GM19397 (cell line): ENCODE data around the gene SCD5.

Experiments
- ATAC-seq: cut with Tn5 transposase; IDR thresholded peaks from one replicate; pipeline ENCODE4 v1.9.1; 2021; ENCODE audit warnings: mild to moderate bottlenecking, moderate library complexity; ENCODE audit not compliant: unreplicated experiment

The SCD5 gene

DNA sequence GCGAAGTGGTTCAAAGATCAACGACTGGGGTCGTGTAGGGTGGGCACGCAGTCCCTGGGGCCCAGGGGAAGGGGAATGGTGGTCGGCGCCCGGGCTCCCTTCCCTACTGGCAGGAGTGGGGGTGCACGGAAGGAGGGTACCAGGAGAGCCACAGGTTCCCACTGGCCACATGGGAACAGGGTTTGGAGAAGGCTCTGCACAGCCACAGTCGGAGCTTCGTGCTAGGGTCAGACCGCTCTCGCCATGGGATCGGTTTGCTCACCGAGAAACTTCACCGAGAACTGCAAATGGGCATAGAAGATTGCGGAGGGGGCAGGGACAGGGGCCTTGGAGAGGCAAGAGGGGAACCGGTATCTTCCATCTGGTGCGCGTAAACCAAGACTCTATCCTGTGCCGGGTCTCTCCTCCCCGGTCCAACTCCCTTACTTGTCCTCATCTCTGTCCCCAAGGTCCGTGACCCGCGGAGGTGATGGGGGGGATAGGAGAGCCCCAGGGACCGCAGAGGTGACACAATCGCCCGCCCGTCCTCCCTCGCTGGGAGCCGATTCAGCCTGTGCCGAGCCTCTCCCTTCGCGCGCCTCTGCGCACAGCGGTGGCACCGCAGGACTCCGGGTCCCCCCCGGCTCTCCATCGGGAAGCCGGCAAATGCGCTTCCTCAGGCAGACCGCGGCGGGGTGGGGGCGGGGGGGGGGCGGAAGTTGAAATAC is 1.0 kb downstream of the SCD5 start:
- ATAC-seq, result no peak

- ATAC-seq, result no peak
Measured at GRCh38 chr4:82797040-82797404, 1.6 kb downstream of the SCD5 start.

- no peak for ATAC-seq
Measured at GRCh38 chr4:82792912-82793649, 5.5 kb downstream of the SCD5 start.

GRCh38 chr4:82791179-82791578 is 7.4 kb downstream of the SCD5 start:
- no peak for ATAC-seq

DNA sequence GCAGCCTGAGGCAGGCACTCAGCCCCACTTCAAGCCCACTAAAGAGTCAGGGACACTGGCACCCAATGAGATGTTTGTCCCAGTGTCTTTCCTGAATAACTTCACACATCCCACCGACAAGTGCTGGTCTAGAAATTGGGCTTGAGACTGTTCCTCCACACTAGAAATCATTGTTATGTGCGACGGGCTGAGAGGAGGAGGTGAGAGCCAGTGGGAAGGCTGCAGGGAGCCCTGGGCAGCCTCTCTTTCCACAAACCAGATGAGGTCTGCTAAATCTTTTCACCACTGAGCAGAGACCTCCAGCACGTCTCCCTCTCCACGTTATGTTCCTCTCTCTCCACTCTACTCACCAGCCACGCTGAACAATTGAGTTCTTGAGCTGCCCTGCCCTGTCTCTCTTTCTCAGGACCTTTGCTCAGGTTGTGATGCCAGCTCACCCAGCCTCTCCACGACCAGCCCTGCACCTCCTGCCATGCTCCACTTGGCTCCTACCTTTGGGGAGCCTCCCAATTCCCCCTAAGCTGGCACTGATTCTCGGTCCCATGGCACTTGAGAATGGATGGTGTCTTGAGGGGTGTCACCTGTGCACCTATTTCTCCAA is 8.4 kb downstream of the SCD5 start:
- no peak for ATAC-seq

DNA sequence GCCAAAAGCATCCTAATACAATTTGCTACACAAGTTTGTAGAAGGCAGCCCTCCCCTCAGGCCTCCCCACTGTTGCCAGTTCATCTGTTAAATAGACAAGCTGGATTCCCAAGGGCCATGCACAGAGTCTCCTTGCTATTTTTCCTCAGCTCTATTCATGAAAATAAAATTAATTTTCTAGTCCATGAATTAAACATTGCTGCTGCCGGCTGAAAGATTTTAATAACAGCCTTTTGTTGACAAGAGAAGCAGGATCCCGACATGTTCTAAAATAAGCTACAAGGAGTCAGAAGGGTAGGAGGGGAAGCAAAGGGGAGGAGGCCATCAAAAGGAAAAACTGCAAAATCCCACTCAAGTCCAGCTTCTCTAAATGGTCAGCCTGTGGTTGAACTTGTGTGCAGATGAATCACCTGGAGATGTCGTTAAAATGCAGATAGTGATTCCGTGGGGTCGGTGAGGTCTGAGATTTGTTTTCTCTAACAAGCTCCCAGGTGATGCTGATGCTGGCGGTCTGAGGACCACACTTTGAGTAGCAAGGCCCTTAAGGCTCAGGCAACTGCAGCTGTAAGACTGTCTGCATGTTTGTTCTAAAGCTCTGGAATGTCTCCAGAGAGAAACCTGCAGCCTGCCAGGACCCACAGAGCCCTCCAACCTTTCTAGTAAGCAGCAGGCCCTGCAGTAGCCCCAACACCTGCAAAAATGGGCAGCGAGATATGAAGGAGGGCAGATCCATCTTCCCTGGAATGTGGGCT is 9.4 kb downstream of the SCD5 start:
- no peak for ATAC-seq

DNA sequence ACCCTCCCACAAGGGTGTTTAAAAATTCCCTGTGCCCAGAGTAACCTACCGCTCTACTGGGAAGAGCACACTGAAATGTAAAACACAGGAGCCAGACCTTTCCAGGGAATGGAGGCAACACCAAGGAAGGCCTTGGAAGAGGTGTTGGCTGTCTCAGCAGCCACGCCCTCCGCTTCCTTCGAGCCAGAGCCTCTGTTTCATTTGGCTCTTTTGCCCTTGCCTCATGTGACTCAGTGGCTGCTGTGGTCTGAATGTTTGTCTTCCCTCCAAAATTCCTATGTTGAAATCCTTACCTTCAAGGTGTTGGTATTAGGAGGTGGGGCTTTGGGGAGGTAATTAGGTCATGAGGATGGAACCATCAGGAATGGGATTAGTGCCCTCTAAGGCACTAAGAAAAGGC is 11.3 kb downstream of the SCD5 start:
- no peak for ATAC-seq

DNA sequence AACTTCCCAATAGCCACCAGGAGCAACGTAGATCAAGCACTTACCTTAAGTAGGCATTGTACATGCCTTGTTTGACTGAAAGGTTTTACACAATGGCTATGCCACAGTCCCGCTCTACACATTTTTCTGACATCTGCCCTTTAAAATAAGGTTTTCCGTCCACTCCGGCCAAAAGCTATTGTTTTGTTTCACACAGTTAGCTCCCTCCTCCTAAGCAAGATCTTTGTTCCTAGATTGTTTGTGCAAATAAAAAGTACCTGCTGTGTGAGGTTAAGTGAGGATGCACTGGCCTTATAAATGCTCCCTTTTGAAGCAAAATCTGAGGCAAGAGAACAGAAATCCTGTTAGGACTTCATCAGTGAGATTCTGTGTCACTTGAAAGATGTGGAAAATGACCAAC is 11.8 kb downstream of the SCD5 start:
- no peak for ATAC-seq

GRCh38 chr4:82785611-82786400 is 12.8 kb downstream of the SCD5 start:
- ATAC-seq, result no peak

GRCh38 chr4:82784681-82785610 is 13.7 kb downstream of the SCD5 start:
- no peak for ATAC-seq

DNA sequence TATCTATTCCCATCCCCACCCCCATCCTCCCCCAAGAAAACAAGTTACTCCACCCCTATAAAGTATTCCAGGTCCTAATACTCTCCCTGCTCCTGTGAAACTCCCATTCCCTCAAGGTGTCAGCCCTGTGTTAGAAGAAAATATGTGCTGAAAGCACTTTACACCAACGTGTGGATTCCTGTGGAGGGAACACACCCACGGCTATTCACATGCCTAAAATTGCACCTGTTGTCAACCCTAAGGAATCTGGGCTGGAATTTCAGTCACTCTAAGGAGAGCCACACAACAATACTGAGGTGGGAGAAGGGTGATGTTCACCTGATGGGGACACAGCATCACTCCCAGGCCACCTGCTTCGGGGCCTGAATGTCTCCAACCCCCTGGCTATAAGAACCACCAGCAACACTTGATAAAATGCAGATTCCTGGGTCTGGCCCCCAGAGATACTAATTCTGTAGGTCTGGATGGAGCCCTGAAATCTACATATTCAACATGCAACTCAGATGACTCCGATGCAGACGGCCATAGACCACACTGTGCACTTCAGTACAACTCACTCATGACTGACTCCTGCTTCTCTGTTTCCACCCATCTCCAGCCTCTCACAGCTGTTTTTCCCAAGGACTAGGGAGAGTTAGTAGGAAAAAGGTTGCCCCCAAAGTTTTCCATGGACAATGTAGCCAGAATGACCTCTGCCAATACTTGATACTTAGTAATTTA is 15.8 kb downstream of the SCD5 start:
- no peak for ATAC-seq

DNA sequence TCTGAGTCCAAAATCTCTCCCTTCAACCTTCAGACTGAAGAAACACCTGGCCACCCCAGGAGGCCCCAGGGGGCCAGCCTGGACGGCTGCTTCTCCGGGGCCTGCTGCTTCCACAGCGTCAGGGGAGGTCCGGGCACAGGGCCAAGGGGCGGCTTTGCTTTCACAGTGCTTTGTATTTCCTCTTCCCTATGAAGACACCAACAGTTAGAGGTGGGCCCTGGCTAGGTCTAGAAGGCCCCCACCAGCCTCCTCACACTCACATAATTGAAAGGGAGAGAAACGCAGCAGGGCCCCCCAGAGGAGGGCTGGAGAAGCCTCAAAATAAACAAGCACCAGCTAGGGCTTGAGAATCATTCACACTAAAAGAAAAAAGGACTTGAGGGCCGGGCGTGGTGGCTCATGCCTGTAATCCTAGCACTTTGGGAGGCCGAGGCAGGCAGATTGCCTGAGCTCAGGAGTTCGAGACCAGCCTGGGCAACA is 17.8 kb downstream of the SCD5 start:
- peak; percentile 77 for ATAC-seq

DNA sequence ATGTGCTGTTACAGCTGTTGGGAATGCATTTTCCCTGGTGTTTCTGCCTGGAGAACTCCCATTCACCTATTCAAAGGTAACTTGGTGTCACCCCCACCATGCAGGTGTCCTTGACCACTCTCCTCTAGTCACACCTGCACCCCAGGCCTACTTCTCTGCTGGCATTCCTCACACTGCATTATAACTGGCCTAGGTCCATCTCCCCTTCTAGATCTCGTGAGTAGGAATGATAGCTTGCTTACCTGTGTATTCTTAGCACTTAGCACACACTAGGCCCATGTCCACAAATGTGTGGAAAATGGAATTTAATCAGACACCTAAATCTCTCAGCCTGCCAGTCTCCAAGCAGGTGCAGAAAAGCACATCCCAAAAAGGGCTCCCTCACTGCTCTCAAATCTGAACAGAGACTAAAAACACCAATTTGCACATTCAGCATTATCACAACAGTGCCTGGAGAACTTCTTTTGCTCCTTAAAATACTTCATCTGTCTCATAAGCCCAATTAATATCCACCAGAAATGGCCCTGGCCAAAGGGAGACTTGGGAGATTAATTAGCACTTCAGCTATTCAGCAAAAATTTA is 18.3 kb downstream of the SCD5 start:
- ATAC-seq, result no peak

- no peak for ATAC-seq
Measured at GRCh38 chr4:82779032-82779431, 19.6 kb downstream of the SCD5 start.

DNA sequence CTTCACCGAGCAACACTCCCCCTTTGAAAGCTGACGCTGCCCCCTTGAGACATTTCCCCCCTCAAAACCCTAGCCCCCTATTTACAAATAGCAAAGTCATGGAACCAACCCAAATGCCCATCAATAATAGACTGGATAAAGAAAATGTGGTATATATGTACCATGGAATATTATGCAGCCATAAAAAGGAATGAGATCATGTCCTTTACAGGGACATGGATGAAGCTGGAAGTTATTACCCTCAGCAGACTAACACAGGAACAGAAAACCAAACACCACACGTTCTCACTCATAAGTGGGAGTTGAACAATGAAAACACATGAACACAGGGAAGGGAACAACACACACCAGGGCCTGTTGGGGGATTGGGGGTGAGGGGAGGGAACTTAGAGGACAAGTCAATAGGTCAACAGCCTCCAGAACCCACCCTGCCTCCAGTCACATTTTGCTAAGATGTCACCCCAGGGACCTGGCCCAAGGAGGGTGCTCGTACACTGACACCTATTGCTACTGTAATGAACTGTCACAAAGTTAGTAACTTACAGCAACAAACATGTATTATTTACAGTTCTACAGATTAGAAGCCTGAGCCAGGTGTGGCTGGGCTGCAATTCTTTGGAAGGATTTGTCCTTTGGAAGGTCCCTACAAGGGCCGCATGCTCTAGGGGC is 20.6 kb downstream of the SCD5 start:
- ATAC-seq, result no peak

DNA sequence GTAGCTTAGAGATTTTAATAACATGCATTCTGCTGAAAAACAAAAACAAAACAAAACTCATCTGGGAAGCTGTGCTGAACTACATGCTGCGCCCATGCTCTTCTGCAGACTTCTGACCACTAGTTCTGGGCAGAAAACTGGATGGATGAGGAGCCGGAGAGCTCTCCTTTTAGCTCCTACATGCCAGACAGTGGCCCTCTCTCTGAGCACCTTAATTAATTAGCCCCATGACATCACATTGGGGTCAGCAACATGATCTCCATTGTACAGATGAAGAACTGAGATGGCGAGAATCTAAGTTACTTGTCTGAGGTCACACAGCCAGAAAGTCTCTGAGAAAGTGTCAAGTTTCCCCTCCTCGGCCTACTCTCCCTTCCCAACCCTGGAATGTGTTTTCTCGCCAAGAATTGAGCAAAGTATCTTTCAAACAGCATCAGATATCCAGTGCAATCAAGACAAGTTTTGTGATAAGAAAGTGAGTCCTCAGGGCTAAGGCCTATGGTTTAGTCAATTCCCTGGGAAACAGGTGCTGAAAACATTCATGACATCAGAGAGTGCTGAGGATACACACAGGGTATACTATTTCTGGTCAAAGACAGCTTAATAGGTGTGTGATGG is 21.6 kb downstream of the SCD5 start:
- ATAC-seq, result no peak

DNA sequence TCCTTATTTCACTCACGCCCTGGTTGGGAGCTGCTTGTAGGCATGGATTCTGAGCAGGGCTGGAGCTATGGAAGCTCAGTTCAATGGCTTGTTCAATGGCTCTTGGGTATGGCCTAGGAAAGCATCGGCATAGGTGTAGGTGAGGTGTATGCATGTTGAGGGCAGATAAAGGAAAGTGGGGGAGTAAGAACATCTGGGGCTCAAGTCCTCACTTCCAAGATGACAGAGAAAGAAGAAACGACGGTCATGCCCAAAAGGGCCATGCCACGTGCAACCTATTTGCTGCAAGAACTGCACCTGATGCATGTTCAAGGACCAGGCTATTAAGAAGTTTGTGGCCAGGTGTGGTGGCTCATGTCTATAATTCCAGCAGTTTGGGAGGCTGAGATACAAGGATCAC is 23.4 kb downstream of the SCD5 start:
- ATAC-seq, result no peak
